ENCODE data around the gene ZNF74.
"Not testable (repeated sequence)": the region's sequence is repeated elsewhere in the genome, so short reads cannot be mapped to it uniquely, and the experiment has no call there.

ZNF74 gene

DNA sequence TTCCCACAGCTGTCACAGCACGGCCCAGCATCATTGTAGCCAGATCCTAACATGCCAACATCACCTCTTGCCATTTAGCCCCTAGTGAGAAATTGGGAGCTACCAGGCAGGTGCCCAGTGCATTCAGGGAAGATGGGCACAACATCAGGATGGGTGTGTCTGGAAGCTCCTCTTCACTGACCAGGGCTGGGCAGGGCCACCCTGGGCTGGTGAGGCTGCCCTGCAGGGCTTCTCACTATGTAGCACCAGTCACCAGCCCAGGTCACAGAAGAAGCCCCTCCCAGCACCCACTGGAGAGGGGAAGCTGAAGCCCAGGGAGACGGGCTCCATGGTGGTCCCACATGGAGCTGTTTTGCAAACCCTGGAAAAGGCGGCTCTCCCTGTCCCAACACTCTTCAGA lies 13.9 kb downstream of the ZNF74 start:
- no peaks in the 10 kb centered on the region for H3K27me3 ChIP-seq
- no peak overlapping the region for H3K27ac ChIP-seq
- H3K4me3 ChIP-seq (ENCODE audit: low read depth in 1 of 2, low read length in 1 of 2): no peak overlapping the region
- H3K9me3 ChIP-seq: no peaks in the 10 kb centered on the region
- no peaks in the 10 kb centered on the region for H3K4me1 ChIP-seq (ENCODE audit: control insufficient read depth in 1 of 2, insufficient read depth in 1 of 2, low read depth in 1 of 2, low read length in 1 of 2)
- peaks cover 9% of the 10 kb centered on the region for H3K36me3 ChIP-seq
- TF ChIP-seq CTCF (IDR thresholded peaks at IDR 0.05): no peak

DNA sequence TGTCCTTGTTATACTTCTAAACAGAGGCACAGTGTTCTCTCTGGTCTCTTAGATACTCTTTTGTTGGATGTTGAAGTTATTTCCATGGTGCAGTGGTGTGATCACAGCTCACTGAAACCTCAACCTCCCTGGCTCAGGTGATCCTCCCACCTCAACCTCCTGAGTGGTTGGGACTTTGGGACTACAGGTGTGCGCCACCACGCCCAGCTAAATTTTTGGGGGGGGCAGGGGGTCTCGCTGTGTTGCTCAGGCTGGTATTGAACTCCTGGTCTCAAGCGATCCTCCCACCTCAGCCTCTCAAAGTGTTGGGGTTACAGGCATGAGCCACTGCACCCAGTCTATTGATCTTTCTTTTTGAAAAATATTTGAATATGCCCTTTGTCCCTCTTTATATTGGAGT lies 14.9 kb downstream of the ZNF74 start:
- Histone ChIP-seq H3K4me3 (ENCODE audit: low read depth in 1 of 2, low read length in 1 of 2) (no peak overlapping the region), H3K4me1 (ENCODE audit: control insufficient read depth in 1 of 2, insufficient read depth in 1 of 2, low read depth in 1 of 2, low read length in 1 of 2) (no peaks in the 10 kb centered on the region), H3K27me3 (no peaks in the 10 kb centered on the region), H3K27ac (no peak overlapping the region), H3K9me3 (no peaks in the 10 kb centered on the region), H3K36me3 (peaks cover 9% of the 10 kb centered on the region)
- no peak for TF ChIP-seq CTCF (IDR thresholded peaks at IDR 0.05)

DNA sequence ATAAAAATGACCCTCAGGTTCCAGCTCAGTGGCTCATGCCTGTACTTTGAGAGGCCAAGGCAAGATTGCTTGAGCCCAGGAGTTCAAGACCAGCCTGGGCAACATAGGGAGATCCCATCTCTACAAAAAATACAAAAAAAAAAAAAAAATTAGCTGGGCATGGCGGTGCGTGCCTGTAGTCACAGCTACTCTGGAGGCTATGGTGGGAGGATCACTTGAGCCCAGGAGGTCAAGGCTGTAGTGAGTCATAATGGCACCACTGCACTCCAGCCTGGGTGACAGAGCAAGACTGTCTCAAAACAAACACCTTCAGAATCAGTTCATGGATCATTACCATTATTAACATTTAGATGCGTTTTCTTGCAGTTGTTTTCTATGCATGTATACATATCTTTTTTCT lies 15.4 kb downstream of the ZNF74 start:
- H3K4me1 ChIP-seq (ENCODE audit: control insufficient read depth in 1 of 2, insufficient read depth in 1 of 2, low read depth in 1 of 2, low read length in 1 of 2); H3K36me3 ChIP-seq; H3K27me3 ChIP-seq; H3K27ac ChIP-seq; H3K4me3 ChIP-seq (ENCODE audit: low read depth in 1 of 2, low read length in 1 of 2); H3K9me3 ChIP-seq: not testable (repeated sequence)

- no peaks in the 10 kb centered on the region for H3K36me3 ChIP-seq
- no peak overlapping the region for H3K4me3 ChIP-seq (ENCODE audit: low read depth in 1 of 2, low read length in 1 of 2)
- H3K4me1 ChIP-seq (ENCODE audit: control insufficient read depth in 1 of 2, insufficient read depth in 1 of 2, low read depth in 1 of 2, low read length in 1 of 2): no peaks in the 10 kb centered on the region
- no peak overlapping the region for H3K27ac ChIP-seq
- H3K9me3 ChIP-seq: no peaks in the 10 kb centered on the region
- TF ChIP-seq CTCF (IDR thresholded peaks at IDR 0.05): no peak
- no peaks in the 10 kb centered on the region for H3K27me3 ChIP-seq
Observed at GRCh38 chr22:20412474-20413216, 18.7 kb downstream of the ZNF74 start.

DNA sequence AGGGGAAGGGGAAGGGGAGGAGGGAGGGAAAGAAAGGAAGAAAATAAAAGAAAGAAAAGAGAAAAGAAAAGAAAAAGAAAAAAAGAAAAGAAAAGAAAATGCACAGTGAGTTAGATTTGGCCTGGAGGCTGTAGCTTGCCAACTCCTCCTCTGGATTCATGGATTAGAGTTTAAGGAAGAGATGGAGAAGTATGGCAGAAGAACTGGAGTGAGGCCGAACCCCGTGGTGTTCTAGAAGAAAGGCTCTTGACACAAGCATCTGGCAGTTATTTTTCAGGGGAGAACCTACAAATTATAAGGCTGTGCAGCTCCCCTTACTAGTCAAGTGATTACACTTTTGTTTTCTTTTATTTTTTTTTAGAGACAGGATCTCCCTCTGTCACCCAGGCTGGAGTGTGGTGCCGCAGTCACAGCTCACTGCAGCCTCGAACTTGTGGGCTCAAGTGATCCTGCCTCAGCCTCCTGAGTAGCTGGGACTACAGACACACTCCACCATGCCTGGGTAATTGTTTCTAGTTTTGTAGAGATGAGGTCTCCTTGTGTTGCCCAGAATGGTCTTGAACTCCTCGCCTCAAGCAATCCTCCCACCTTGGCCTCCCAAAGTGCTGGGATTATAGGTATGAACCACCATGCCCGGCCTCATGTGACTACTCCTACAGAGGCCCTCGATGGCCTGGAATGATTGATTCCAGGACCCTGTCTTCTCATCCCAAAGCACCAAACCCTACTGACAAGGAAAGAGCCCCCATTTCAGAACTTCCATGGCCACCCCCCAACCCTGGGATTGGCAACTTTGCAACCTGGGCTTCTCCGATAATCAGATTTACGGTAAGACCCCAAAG lies 19.5 kb downstream of the ZNF74 start:
- Histone ChIP-seq H3K9me3 (no peaks in the 10 kb centered on the region), H3K36me3 (no peaks in the 10 kb centered on the region), H3K27ac (no peak overlapping the region), H3K4me3 (ENCODE audit: low read depth in 1 of 2, low read length in 1 of 2) (no peak overlapping the region), H3K4me1 (ENCODE audit: control insufficient read depth in 1 of 2, insufficient read depth in 1 of 2, low read depth in 1 of 2, low read length in 1 of 2) (peaks cover 6% of the 10 kb centered on the region in 2 experiments), H3K27me3 (peaks cover 1% of the 10 kb centered on the region)
- TF ChIP-seq CTCF (IDR thresholded peaks at IDR 0.05): no peak

GRCh38 chr22:20414059-20414440 lies 20.1 kb downstream of the ZNF74 start:
- no peak overlapping the region for H3K4me3 ChIP-seq (ENCODE audit: low read depth in 1 of 2, low read length in 1 of 2)
- no peak for TF ChIP-seq CTCF (IDR thresholded peaks at IDR 0.05)

More at GRCh38 chr22:20414059-20414440, 20.1 kb downstream of the ZNF74 start:
- Histone ChIP-seq H3K27ac (no peak overlapping the region), H3K4me1 (ENCODE audit: control insufficient read depth in 1 of 2, insufficient read depth in 1 of 2, low read depth in 1 of 2, low read length in 1 of 2) (peaks cover 6 to 7% of the 10 kb centered on the region in 2 experiments), H3K36me3 (no peaks in the 10 kb centered on the region), H3K9me3 (no peaks in the 10 kb centered on the region), H3K27me3 (peaks cover 4% of the 10 kb centered on the region)
